Activated naive CD4-positive, alpha-beta T cell treated with Interleukin-2 at 50 U/mL for 16 hours (primary cell): ENCODE data around the gene ADI1.

Source experiments
- DNase-seq: peaks from one replicate; pipeline ENCODE4 v3.0.0-alpha.2; 2020

The ADI1 gene

DNA sequence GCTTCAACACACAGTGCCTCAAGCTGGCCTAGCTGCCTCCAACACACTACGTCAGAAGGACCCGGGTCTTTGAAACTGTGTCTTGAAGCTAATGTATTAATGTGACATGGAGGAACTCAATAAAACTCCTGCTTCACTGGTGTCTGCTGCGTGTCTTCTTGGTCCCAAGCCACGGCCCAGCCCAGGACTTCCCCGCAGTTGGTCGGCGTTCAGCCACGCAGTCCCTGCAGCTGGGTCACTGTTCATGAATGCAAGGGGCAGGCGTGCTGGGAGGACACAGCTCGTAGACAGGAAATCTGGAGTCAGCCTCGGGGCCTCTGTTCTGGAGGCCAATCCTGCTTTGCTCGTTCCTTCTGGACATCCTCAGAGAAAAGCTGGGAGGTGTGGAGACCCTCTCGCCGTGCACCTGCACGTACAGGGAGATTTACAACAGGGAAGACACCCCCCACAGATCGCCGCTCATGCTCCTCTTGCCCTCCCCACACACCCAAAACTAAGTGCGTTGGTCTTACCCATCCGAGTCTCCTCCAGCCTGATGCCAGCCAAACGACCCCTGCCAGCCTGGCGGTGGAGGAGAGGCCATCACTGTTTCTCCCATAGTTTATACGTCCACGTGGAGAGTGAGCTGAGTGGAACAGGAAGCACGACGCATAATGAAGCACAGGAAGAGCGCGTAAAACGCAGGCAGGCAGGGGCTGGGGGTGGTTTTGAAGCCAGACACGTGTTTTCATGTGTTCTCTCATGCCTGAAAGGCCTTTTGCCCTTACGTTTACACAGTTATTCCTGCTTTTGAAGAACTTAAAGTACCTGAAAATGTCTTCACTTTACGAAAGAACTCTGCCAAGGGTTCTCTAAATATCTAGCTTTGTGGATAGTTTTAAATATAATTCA lies 39.7 kb downstream of the ADI1 start:
- no peak for DNase-seq

GRCh38 chr2:3478846-3479385 lies 40.4 kb downstream of the ADI1 start:
- DNase-seq, result no peak

DNA sequence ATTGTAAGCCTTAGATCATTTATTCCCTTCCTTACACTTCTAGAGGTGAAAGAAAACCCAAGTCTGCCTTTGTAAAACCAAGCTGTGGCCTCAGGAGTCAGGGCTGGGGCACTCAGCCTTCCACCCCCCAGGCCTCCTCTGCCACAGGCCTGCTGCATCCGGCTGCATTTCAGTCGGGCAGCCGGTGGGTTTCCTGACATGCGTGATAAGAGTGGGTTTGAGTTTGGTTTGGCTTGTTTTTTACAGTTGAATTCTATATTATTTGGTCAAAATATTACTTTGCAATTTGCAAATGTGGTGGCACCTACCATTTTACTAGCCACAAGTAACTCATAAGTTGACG lies 42.4 kb downstream of the ADI1 start:
- DNase-seq, result no peak

- no peak for DNase-seq
Measured at GRCh38 chr2:3476321-3476984, 42.9 kb downstream of the ADI1 start.

DNA sequence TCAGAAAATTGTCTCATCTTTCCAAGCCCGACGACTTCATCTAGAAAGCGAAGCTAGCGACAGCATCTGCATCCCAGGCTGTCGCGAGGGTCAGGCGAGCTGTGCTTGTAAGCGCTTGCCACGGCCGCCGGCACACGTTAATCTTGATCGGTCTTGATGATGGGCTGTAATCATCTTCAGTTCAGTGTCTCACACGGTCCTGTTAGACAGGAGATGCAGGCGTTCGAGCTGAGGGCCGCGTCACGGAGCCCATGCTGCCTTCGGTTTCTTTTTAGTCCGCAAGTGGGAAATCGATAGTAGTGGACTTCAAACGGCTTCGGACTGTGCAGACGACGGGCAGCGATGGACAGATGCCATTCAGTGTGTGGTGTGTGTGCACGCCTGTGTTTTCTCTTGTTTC lies 43.6 kb downstream of the ADI1 start:
- DNase-seq, result no peak

GRCh38 chr2:3472966-3473365 lies 46.4 kb downstream of the ADI1 start:
- no peak for DNase-seq

DNA sequence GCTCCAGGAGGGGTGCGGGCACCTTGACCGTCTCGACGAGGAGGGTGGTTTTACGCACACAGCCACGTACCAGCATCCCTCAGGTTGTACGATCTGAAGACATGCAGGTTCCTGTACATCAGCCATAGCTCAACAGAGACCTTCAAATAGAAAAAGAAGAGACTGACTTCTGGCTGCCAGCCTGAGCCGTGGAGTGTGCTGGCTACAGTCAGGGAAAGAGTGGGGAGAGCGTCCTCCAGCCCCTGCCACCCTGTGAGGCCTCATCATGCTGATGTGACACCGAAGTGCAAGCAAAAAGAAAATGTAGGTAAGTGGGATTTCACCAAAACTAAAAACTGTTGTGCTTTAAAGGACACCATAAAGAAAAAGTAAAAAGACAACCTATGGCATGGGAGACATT lies 47.0 kb downstream of the ADI1 start:
- no peak for DNase-seq

DNA sequence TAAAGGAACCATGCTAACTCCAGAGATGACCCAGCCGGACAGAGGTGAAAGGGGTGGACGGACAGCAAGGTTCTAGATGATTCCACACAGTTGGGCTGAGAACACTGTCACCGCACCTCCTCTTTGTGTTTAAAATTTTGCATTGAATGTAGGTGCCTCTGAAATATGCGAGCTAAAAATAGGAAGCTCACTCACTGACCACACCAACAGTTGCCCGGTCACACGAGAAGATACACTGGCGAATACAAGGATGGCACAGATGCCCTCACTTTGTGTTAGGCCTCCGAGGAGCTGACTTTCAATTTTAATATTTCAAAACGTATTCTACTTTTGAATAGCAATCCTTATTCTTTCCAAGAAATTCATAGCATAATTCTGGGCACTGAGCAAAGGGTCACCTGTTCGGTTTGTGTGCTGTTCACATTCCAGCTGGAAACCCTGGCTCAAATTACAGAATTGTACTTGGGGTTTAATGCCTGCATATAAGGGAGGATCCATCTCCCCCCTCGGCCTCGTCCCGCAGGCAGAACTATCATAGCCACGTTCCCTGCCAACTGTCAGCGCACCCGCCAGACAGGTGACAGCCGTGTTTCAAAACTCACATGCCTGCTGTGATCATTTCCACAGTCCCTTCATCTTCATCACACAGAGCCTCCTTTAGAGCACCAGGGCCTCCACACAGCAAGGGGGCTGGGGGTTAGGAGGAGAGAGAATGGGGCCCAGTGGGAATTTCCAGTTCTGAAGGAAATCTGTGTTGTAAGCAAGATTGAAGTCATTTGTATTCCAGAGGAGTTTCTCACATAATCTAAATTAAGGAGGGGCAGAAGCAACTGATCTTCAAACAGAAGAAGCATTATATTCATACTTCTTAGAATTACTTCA lies 48.2 kb downstream of the ADI1 start:
- no peak for DNase-seq

- DNase-seq, result no peak
Measured at GRCh38 chr2:3470166-3470651, 49.1 kb downstream of the ADI1 start.

DNA sequence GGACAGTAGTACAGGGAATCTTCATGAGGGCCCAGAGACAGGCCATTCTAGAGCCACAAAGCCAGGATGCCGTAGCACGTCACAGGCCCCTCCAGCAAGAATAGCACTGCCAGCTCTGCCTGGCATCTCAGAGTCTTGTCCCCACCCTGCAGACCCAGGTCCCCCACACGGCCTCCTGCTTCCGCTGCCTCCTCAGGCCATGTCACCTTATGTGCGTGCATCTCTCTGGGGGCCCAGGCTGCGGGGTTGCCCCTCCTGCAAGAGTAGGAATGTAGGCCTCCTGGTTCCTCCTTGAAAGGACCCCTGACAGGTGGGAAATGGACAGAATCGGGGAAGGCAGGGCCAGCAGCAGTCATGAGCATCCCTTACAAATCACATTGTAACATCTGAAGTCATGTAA lies 49.8 kb downstream of the ADI1 start:
- no peak for DNase-seq

DNA sequence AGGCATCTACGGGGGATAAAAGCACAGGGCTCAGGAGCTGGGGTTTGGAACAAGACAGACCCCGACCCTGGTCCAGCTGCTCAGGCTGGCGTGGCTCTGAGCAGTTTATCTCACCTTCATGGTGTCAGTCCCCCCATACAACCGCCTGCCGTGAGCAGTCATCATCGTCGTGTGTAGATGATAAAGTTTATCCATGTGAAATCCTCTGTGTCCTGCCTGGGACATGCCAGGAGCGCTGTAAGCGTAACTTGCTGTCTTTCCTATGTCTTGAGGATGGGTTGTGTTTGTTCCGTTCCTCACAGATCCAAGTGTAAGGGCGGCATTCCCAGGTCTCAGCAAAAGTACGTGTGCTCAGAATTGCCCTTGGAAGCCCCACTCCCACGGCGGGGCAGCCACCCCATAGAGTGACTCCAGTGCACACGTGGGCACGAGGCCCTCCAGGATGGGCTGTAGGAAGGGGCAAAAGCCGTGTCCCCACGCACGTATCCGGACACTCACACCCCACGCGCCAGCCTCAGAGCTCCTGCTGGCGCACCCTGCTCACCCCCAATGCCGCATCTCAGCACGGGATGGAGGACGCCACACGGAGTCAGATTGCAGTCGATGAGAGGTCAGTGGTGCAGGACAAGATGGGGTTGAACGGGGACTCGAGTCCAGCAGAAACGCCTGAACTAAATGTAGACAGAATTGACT lies 50.9 kb downstream of the ADI1 start:
- DNase-seq, result no peak

GRCh38 chr2:3467654-3468053 lies 51.7 kb downstream of the ADI1 start:
- no peak for DNase-seq

DNA sequence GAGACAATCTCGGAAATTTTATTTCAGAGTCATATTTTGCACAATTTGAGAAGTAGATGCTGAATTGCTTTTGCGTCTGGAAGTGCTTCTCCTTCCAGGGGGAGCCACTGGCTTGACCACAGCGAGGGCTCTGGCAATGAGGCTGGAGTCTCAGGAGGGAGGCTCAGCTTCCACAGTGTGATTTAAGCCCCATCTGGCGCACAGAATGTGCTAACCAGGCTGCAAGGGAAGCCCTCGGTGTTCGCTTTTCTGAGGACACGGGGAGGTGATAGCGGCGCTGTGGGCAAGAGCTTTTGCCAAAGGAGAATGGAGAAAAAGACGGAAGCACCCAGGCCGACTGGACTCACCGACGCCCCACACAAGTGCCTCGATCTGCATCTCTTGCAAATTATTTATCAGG lies 52.4 kb downstream of the ADI1 start:
- DNase-seq, result no peak

GRCh38 chr2:3466482-3466863 lies 52.9 kb downstream of the ADI1 start:
- no peak for DNase-seq

- no peak for DNase-seq
Measured at GRCh38 chr2:3465844-3466481, 53.4 kb downstream of the ADI1 start.

DNA sequence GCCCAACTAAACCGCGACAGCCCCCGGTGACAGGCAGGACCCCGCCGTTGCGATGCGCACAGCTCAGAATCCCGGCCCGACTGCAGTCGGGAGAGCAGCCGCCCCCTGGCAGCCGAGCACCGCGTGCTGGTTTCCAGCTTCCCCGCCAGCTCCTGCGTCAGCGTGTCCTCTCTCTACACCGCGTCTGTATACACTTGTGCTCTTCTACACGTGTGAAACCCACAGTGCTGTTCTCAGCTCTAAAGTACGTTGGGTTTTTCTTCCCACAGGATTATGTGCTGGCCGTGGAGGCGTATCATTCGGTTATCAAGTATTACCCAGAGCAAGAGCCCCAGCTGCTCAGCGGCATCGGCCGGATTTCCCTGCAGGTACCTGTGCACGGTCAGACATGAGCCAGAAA lies 54.0 kb downstream of the ADI1 start:
- DNase-seq, result no peak

DNA sequence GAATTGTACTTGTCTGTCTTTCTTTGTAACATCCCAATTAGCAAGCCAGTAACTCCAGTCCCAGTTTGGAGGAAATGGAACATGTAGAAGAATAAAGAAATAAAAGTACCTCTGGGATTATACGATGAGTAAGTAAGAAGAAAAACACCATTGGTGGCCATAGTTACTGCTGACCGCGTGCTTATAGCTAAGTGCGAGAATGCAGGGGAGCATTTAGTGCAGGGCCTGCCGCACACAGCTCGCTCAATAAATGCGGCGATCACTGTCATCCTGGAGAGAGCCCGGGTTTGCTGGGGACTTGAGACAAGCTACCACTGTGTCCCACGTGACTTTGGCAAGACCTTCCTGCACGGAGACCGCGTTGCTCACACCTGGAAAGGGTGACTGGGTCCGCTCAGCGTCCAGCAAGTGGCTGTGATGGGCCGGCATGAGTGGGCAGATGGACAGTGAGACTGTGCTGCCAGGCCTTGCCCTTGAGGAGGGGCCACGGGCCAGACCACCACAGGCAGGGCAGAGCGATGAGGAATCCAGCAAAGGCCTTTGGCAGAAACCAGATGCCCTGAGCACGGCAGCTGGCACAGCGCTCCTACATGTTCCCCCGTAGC lies 54.8 kb downstream of the ADI1 start:
- no peak for DNase-seq

- DNase-seq, result no peak
Measured at GRCh38 chr2:3463944-3464343, 55.4 kb downstream of the ADI1 start.

GRCh38 chr2:3463186-3463835 lies 56.0 kb downstream of the ADI1 start:
- no peak for DNase-seq

GRCh38 chr2:3462493-3463104 lies 56.7 kb downstream of the ADI1 start:
- DNase-seq, result no peak
